WTC11 (cell line): ENCODE results near the gene ZNF732. TPM values are rescaled to one million over a fixed set of nuclear protein-coding genes. Genes with fewer than 3 reads are reported as not detected.

Source experiments
- ATAC-seq: fragments of 200-7000 bp; cut with Tn5 transposase; 2 replicates; pipeline ENCODE4 v1.10.0; 2021; ENCODE audit warnings: mild to moderate bottlenecking, moderate library complexity
- CTCF ChIA-PET: fragments of 300-600 bp; sonication (Branson Sonifier 250); formaldehyde crosslinking; loops from one replicate; lab custom pipeline; 2021; ENCODE audit warnings: antibody characterized with exemption; lab: Charles Lee
- POLR2A ChIA-PET: fragments of 350-600 bp; sonication (Branson Sonifier 250); formaldehyde crosslinking; loops from one replicate; lab custom pipeline; 2021; ENCODE audit warnings: antibody characterized with exemption; lab: Charles Lee
- DNase-seq: peaks from one replicate; pipeline ENCODE4 v3.0.0; 2021; ENCODE audit warnings: low spot score
- H3K27ac Mint-ChIP-seq: 2 replicates; pipeline ENCODE4 v1.8.0; 2021; ENCODE audit warnings: mixed read lengths
- H3K27me3 Mint-ChIP-seq: 2 replicates; pipeline ENCODE4 v1.8.0; 2021; ENCODE audit warnings: low read depth, mild to moderate bottlenecking, moderate library complexity, mixed read lengths
- H3K36me3 Mint-ChIP-seq: 2 replicates; pipeline ENCODE4 v1.8.0; 2021; ENCODE audit warnings: mixed read lengths
- H3K4me1 Mint-ChIP-seq: 2 replicates; pipeline ENCODE4 v1.8.0; 2022; ENCODE audit warnings: mixed read lengths
- H3K4me3 Mint-ChIP-seq: 2 replicates; pipeline ENCODE4 v1.8.0; 2021; ENCODE audit warnings: mild to moderate bottlenecking, moderate library complexity, mixed read lengths
- H3K9me3 Mint-ChIP-seq: 2 replicates; pipeline ENCODE4 v1.8.0; 2021; ENCODE audit warnings: mixed read lengths
- ATF3 ChIP-seq: sonication (generic); formaldehyde crosslinking; conservative IDR thresholded peaks from 2 replicates; pipeline ENCODE4 v1.8.1; 2022; ENCODE audit warnings: mild to moderate bottlenecking, missing genetic modification reagents
- CBFB ChIP-seq: sonication (generic); formaldehyde crosslinking; IDR thresholded peaks from 2 replicates; pipeline ENCODE4 v1.8.1; 2022; ENCODE audit warnings: mild to moderate bottlenecking, low read depth, missing genetic modification reagents
- ETV6 ChIP-seq: sonication (generic); formaldehyde crosslinking; IDR thresholded peaks from 2 replicates; pipeline ENCODE4 v1.8.1; 2022; ENCODE audit warnings: mild to moderate bottlenecking, missing genetic modification reagents
- GABPB1 ChIP-seq: sonication (generic); formaldehyde crosslinking; IDR thresholded peaks from 2 replicates; pipeline ENCODE4 v1.8.1; 2023; ENCODE audit warnings: mild to moderate bottlenecking, missing genetic modification reagents
- MXD4 ChIP-seq: fragments of 250-450 bp; sonication (Bioruptor Pico); IDR thresholded peaks from 2 replicates; pipeline ENCODE4 v1.8.0; 2021; ENCODE audit warnings: mild to moderate bottlenecking, moderate library complexity, borderline replicate concordance
- NFE2L1 ChIP-seq: sonication (generic); formaldehyde crosslinking; IDR thresholded peaks from 2 replicates; pipeline ENCODE4 v1.8.1; 2023; ENCODE audit warnings: missing genetic modification reagents
- NR3C1 ChIP-seq: sonication (generic); formaldehyde crosslinking; conservative IDR thresholded peaks from 2 replicates; pipeline ENCODE4 v1.8.1; 2023; ENCODE audit warnings: low read depth, mild to moderate bottlenecking, missing genetic modification reagents
- SMAD3 ChIP-seq: sonication (generic); formaldehyde crosslinking; IDR thresholded peaks from 2 replicates; pipeline ENCODE4 v1.8.0; 2022; ENCODE audit warnings: missing genetic modification reagents, mild to moderate bottlenecking, borderline replicate concordance
- SMAD4 ChIP-seq: sonication (generic); formaldehyde crosslinking; IDR thresholded peaks from 2 replicates; pipeline ENCODE4 v1.8.0; 2022; ENCODE audit warnings: mild to moderate bottlenecking, missing genetic modification reagents
- SOX15 ChIP-seq: fragments of 250-450 bp; sonication (Bioruptor Pico); IDR thresholded peaks from 2 replicates; pipeline ENCODE4 v1.9.0; 2021; ENCODE audit warnings: mild to moderate bottlenecking
- TP53 ChIP-seq: sonication (generic); formaldehyde crosslinking; IDR thresholded peaks from 2 replicates; pipeline ENCODE4 v1.8.1; 2023; ENCODE audit warnings: mild to moderate bottlenecking, missing genetic modification reagents
- ZNF423 ChIP-seq: fragments of 250-450 bp; sonication (Bioruptor Pico); IDR thresholded peaks from 2 replicates; pipeline ENCODE4 v2.1.2; 2022; ENCODE audit warnings: mild to moderate bottlenecking, moderate library complexity
- ZNF425 ChIP-seq: fragments of 250-450 bp; sonication (Bioruptor Pico); conservative IDR thresholded peaks from 2 replicates; pipeline ENCODE4 v1.9.0; 2021; ENCODE audit warnings: mild to moderate bottlenecking
- total RNA-seq: library from RNA; stranded (reverse); gene quantifications from 3 replicates; pipeline ENCODE4 v1.2.3, GENCODE V29; 2021
- TF ChIP-seq, protein P1 (sequence below): fragments of 200-600 bp; IDR thresholded peaks from 2 replicates; pipeline ENCODE4 v1.8.0; 2022; ENCODE audit warnings: antibody characterized with exemption
- TF ChIP-seq, protein P2 (sequence below): sonication (generic); formaldehyde crosslinking; IDR thresholded peaks from 2 replicates; pipeline ENCODE4 v1.8.1; 2023; ENCODE audit warnings: mild to moderate bottlenecking, moderate library complexity, missing genetic modification reagents
- TF ChIP-seq, protein P3 (sequence below): sonication (generic); formaldehyde crosslinking; IDR thresholded peaks from 2 replicates; pipeline ENCODE4 v1.8.1; 2023; ENCODE audit warnings: mild to moderate bottlenecking, missing genetic modification reagents
- TF ChIP-seq, protein P4 (sequence below): sonication (generic); formaldehyde crosslinking; IDR thresholded peaks from 2 replicates; pipeline ENCODE4 v1.8.0; 2023; ENCODE audit warnings: mild to moderate bottlenecking, missing genetic modification reagents
- TF ChIP-seq, protein P5 (sequence below): fragments of 250-450 bp; sonication (Bioruptor Pico); IDR thresholded peaks from 2 replicates; pipeline ENCODE4 v2.1.2; 2022; ENCODE audit warnings: mild to moderate bottlenecking, moderate library complexity
- TF ChIP-seq, protein P6 (sequence below): sonication (generic); formaldehyde crosslinking; IDR thresholded peaks from 2 replicates; pipeline ENCODE4 v1.8.0; 2022; ENCODE audit warnings: mild to moderate bottlenecking, missing genetic modification reagents

ZNF732 gene
- total RNA-seq, 1 experiment from 2014 or later = 33.8 TPM

GRCh38 chr4:340011-340410, 34.7 kb upstream of the ZNF732 start:
- Mint-ChIP-seq H3K27me3 (peaks cover 6% of the 10 kb centered on the region; the same call in 1 of the 2 replicates), H3K36me3 (peaks cover 35% of the 10 kb centered on the region)
- ATAC-seq = no peak
- CTCF ChIA-PET = interaction anchor here (0.5 kb wide), 1 partner anchor 78 kb away, joined by 4 read pairs; no protein-coding TSS in a partner anchor
- DNase-seq = no peak
- TF ChIP-seq, protein P1, sequence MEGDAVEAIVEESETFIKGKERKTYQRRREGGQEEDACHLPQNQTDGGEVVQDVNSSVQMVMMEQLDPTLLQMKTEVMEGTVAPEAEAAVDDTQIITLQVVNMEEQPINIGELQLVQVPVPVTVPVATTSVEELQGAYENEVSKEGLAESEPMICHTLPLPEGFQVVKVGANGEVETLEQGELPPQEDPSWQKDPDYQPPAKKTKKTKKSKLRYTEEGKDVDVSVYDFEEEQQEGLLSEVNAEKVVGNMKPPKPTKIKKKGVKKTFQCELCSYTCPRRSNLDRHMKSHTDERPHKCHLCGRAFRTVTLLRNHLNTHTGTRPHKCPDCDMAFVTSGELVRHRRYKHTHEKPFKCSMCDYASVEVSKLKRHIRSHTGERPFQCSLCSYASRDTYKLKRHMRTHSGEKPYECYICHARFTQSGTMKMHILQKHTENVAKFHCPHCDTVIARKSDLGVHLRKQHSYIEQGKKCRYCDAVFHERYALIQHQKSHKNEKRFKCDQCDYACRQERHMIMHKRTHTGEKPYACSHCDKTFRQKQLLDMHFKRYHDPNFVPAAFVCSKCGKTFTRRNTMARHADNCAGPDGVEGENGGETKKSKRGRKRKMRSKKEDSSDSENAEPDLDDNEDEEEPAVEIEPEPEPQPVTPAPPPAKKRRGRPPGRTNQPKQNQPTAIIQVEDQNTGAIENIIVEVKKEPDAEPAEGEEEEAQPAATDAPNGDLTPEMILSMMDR = no peak; the same call in 1 of the 2 replicates
- TF ChIP-seq ZNF423 (no peak), NR3C1 (CRISPR knock-in tag) (no peak), ATF3 (CRISPR knock-in tag) (no peak), GABPB1 (CRISPR knock-in tag) (no peak), CBFB (CRISPR knock-in tag) (no peak), SOX15 (CRISPR knock-in tag) (no peak), NFE2L1 (CRISPR knock-in tag) (no peak), SMAD3 (no peak), SMAD4 (no peak), ETV6 (CRISPR knock-in tag) (no peak)
- TF ChIP-seq, protein P2, sequence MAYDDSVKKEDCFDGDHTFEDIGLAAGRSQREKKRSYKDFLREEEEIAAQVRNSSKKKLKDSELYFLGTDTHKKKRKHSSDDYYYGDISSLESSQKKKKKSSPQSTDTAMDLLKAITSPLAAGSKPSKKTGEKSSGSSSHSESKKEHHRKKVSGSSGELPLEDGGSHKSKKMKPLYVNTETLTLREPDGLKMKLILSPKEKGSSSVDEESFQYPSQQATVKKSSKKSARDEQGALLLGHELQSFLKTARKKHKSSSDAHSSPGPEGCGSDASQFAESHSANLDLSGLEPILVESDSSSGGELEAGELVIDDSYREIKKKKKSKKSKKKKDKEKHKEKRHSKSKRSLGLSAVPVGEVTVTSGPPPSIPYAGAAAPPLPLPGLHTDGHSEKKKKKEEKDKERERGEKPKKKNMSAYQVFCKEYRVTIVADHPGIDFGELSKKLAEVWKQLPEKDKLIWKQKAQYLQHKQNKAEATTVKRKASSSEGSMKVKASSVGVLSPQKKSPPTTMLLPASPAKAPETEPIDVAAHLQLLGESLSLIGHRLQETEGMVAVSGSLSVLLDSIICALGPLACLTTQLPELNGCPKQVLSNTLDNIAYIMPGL (CRISPR knock-in tag) = no peak
- TF ChIP-seq, protein P3, sequence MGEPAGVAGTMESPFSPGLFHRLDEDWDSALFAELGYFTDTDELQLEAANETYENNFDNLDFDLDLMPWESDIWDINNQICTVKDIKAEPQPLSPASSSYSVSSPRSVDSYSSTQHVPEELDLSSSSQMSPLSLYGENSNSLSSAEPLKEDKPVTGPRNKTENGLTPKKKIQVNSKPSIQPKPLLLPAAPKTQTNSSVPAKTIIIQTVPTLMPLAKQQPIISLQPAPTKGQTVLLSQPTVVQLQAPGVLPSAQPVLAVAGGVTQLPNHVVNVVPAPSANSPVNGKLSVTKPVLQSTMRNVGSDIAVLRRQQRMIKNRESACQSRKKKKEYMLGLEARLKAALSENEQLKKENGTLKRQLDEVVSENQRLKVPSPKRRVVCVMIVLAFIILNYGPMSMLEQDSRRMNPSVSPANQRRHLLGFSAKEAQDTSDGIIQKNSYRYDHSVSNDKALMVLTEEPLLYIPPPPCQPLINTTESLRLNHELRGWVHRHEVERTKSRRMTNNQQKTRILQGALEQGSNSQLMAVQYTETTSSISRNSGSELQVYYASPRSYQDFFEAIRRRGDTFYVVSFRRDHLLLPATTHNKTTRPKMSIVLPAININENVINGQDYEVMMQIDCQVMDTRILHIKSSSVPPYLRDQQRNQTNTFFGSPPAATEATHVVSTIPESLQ (CRISPR knock-in tag) = no peak
- TF ChIP-seq, protein P4, sequence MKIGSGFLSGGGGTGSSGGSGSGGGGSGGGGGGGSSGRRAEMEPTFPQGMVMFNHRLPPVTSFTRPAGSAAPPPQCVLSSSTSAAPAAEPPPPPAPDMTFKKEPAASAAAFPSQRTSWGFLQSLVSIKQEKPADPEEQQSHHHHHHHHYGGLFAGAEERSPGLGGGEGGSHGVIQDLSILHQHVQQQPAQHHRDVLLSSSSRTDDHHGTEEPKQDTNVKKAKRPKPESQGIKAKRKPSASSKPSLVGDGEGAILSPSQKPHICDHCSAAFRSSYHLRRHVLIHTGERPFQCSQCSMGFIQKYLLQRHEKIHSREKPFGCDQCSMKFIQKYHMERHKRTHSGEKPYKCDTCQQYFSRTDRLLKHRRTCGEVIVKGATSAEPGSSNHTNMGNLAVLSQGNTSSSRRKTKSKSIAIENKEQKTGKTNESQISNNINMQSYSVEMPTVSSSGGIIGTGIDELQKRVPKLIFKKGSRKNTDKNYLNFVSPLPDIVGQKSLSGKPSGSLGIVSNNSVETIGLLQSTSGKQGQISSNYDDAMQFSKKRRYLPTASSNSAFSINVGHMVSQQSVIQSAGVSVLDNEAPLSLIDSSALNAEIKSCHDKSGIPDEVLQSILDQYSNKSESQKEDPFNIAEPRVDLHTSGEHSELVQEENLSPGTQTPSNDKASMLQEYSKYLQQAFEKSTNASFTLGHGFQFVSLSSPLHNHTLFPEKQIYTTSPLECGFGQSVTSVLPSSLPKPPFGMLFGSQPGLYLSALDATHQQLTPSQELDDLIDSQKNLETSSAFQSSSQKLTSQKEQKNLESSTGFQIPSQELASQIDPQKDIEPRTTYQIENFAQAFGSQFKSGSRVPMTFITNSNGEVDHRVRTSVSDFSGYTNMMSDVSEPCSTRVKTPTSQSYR (CRISPR knock-in tag) = no peak
- TF ChIP-seq, protein P5, sequence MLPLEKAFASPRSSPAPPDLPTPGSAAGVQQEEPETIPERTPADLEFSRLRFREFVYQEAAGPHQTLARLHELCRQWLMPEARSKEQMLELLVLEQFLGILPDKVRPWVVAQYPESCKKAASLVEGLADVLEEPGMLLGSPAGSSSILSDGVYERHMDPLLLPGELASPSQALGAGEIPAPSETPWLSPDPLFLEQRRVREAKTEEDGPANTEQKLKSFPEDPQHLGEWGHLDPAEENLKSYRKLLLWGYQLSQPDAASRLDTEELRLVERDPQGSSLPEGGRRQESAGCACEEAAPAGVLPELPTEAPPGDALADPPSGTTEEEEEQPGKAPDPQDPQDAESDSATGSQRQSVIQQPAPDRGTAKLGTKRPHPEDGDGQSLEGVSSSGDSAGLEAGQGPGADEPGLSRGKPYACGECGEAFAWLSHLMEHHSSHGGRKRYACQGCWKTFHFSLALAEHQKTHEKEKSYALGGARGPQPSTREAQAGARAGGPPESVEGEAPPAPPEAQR (CRISPR knock-in tag) = no peak
- TF ChIP-seq, all 79 proteins: peak for 0
- Mint-ChIP-seq H3K27ac (peak overlapping the region; percentile 7; the same call in 1 of the 2 replicates), H3K4me3 (peak overlapping the region; percentile 99), H3K4me1 (peaks cover 34% of the 10 kb centered on the region), H3K9me3 (peaks cover 4% of the 10 kb centered on the region; the same call in 1 of the 2 replicates)
- POLR2A ChIA-PET = no interaction called here

DNA sequence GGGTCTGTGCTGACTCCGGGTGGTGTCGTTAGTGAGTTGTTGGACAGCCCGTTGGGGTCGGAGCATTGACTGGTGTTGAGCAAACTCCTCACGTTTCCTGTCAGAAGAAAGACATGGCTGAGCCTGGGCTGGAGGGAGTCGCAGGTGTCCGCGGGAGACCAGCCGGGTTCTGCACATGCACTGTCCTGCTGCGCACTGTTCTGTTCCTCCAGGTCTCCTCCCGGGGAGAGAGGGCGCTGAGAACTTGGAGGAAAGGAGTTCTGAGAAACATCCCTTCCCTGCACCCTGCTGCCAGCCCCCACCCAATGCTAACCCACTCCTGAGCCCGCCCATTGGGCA, 33.5 kb upstream of the ZNF732 start:
- ATAC-seq (no peak), DNase-seq (peak; percentile 12)
- peaks cover 16% of the 10 kb centered on the region; the same call in 1 of the 2 replicates for H3K27me3 Mint-ChIP-seq
- peaks cover 23% of the 10 kb centered on the region for H3K36me3 Mint-ChIP-seq
- H3K9me3 Mint-ChIP-seq = peaks cover 4% of the 10 kb centered on the region; the same call in 1 of the 2 replicates
- ChIA-PET CTCF (interaction anchor here (1.8 kb wide), 1 partner anchor 34 kb away, joined by 4 read pairs; the partner anchor contains the start of gene ZNF732), POLR2A (interaction anchor here (1.1 to 1.5 kb wide), 3 partner anchors 34 to 216 kb away, joined by 6 to 7 read pairs (median 6); partner anchors contain the start of gene ZNF732)
- H3K4me1 Mint-ChIP-seq = peaks cover 37% of the 10 kb centered on the region
- H3K4me3 Mint-ChIP-seq = peak overlapping the region; percentile 99
- no peak overlapping the region for H3K27ac Mint-ChIP-seq
- no peak for TF ChIP-seq ZNF425
- no peak for TF ChIP-seq NFE2L1 (CRISPR knock-in tag)
- TF ChIP-seq, protein P6, sequence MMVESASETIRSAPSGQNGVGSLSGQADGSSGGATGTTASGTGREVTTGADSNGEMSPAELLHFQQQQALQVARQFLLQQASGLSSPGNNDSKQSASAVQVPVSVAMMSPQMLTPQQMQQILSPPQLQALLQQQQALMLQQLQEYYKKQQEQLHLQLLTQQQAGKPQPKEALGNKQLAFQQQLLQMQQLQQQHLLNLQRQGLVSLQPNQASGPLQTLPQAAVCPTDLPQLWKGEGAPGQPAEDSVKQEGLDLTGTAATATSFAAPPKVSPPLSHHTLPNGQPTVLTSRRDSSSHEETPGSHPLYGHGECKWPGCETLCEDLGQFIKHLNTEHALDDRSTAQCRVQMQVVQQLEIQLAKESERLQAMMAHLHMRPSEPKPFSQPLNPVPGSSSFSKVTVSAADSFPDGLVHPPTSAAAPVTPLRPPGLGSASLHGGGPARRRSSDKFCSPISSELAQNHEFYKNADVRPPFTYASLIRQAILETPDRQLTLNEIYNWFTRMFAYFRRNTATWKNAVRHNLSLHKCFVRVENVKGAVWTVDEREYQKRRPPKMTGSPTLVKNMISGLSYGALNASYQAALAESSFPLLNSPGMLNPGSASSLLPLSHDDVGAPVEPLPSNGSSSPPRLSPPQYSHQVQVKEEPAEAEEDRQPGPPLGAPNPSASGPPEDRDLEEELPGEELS (CRISPR knock-in tag) = no peak
- no peak for TF ChIP-seq MXD4 (CRISPR knock-in tag)
- no peak for TF ChIP-seq TP53 (CRISPR knock-in tag)
